Measurements from ENCODE around the gene NLRP1. TPM values are rescaled to one million over a fixed set of nuclear protein-coding genes. Genes with fewer than 3 reads are reported as not detected.

Gene NLRP1
- total and polyA plus RNA-seq, 10 of the 15 experiments (the other 5 are each of a cell fraction or from before 2014, with no cell fraction given) = 2.8 to 21.8 (median 11.9) TPM

DNA sequence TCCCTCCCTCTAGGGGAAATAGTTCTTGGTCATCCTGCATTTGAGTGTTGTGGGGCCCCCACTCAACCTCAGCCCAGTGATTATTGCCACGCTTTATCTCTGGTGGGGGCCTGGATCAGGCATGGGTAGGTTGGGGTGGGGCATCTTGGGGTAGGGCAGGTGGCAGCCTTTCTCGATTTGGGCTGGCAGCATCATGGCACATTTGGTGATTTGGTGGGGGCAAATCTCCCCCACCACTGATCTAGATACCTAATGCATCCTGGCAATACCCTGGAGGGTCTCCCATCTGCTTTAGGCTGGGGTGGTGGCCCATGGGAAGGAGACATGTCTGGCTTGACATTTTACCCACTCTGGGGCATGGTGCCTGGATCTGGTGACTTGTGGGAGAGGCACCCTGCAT, 40.2 kb downstream of the NLRP1 start:
- Histone ChIP-seq H3K4me1 (ENCODE audit: control insufficient read depth, insufficient read depth, low read length) (no peaks in the 10 kb centered on the region), H2AFZ (ENCODE audit: control insufficient read depth, low read depth, low read length) (no peak overlapping the region), H3K4me3 (no peak overlapping the region), H3K27ac (ENCODE audit: control insufficient read depth, insufficient read depth) (no peak overlapping the region), H3K9me3 (replicated peaks; ENCODE audit: control insufficient read depth, insufficient read depth, low read length) (no peaks in the 10 kb centered on the region), H3K9ac (ENCODE audit: control insufficient read depth, insufficient read depth, low read length) (no peak overlapping the region), H3K79me2 (ENCODE audit: control insufficient read depth, insufficient read depth, low read length) (no peaks in the 10 kb centered on the region), H3K36me3 (ENCODE audit: control insufficient read depth in 2 of 2, insufficient read depth in 2 of 2, low read length in 1 of 2) (peaks cover 4 to 11% of the 10 kb centered on the region in 2 experiments; a peak in 2 of 4 replicates), H4K20me1 (ENCODE audit: control insufficient read depth, insufficient read depth) (no peaks in the 10 kb centered on the region), H3K27me3 (replicated peaks in 1 of 2; ENCODE audit: control insufficient read depth in 2 of 2, insufficient read depth in 2 of 2, low read length in 1 of 2) (no peaks in the 10 kb centered on the region), H3K4me2 (ENCODE audit: control insufficient read depth, insufficient read depth) (no peak overlapping the region)
- TF ChIP-seq KDM1A (IDR thresholded peaks at IDR 0.05; ENCODE audit: borderline replicate concordance) (no peak), NR2F1 (conservative IDR thresholded peaks at IDR 0.05) (no peak), NR2C1 (IDR thresholded peaks at IDR 0.05) (no peak), IKZF1 (conservative IDR thresholded peaks at IDR 0.05) (no peak), FOS (IDR thresholded peaks at IDR 0.05; ENCODE audit: borderline replicate concordance, extremely low read depth, insufficient read length) (no peak)
- TF ChIP-seq, protein P1, sequence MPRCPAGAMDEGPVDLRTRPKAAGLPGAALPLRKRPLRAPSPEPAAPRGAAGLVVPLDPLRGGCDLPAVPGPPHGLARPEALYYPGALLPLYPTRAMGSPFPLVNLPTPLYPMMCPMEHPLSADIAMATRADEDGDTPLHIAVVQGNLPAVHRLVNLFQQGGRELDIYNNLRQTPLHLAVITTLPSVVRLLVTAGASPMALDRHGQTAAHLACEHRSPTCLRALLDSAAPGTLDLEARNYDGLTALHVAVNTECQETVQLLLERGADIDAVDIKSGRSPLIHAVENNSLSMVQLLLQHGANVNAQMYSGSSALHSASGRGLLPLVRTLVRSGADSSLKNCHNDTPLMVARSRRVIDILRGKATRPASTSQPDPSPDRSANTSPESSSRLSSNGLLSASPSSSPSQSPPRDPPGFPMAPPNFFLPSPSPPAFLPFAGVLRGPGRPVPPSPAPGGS (IDR thresholded peaks at IDR 0.05; ENCODE audit: borderline replicate concordance, insufficient read depth, low read depth, low read length, poor library complexity, severe bottlenecking) = no peak
- TF ChIP-seq, protein P2, sequence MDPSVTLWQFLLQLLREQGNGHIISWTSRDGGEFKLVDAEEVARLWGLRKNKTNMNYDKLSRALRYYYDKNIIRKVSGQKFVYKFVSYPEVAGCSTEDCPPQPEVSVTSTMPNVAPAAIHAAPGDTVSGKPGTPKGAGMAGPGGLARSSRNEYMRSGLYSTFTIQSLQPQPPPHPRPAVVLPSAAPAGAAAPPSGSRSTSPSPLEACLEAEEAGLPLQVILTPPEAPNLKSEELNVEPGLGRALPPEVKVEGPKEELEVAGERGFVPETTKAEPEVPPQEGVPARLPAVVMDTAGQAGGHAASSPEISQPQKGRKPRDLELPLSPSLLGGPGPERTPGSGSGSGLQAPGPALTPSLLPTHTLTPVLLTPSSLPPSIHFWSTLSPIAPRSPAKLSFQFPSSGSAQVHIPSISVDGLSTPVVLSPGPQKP (IDR thresholded peaks at IDR 0.05; ENCODE audit: low read depth, low read length) = no peak
- DNase-seq (ENCODE audit: low read depth, low spot score) = no peak
- FAIRE-seq = no peak
- RAD21 ChIA-PET (ENCODE audit: unreplicated experiment) = no interaction called here
- intact Hi-C loops (cut with micrococcal nuclease; ENCODE audit: unreplicated experiment) (no loop called here), in situ Hi-C loops (cut with MboI) (no loop called here)
- no peak for ATAC-seq
- SMC1A ChIA-PET (ENCODE audit: uncharacterized antibody, unreplicated experiment) = no interaction called here
- 94% methylated on average over 2 of the region's 2 CpGs for WGBS (ENCODE audit: insufficient coverage, insufficient replicate concordance, low lambda C conversion rate, missing lambda C conversion rate)
- CTCF ChIA-PET = no interaction called here
- POLR2A ChIA-PET = no interaction called here
- BruUV-seq (replicated peaks) = no TSS peak
